ENCODE data around the gene KRT32. TPM values are rescaled to one million over a fixed set of nuclear protein-coding genes. Genes with fewer than 3 reads are reported as not detected.

KRT32 gene
- total RNA-seq, 1 donor from 2014 or later = not detected

GRCh38 chr17:41421116-41421515, 46.1 kb downstream of the KRT32 start:
- Mint-ChIP-seq H3K27me3 (ENCODE audit: insufficient read depth, low read depth) (peaks cover 4% of the 10 kb centered on the region), H3K4me1 (no peaks in the 10 kb centered on the region), H3K27ac (no peak overlapping the region)

GRCh38 chr17:41420134-41420533, 47.1 kb downstream of the KRT32 start:
- no peak overlapping the region for H3K4me3 ChIP-seq

More at GRCh38 chr17:41421116-41421515, 46.1 kb downstream of the KRT32 start:
- Mint-ChIP-seq H3K36me3 (no peaks in the 10 kb centered on the region), H3K4me3 (no peak overlapping the region), H3K9me3 (no peaks in the 10 kb centered on the region)
- no peaks in the 10 kb centered on the region for H3K27me3 ChIP-seq
- no peak overlapping the region for H3K9ac ChIP-seq
- no peak overlapping the region for H3K27ac ChIP-seq
- no peak for DNase-seq (ENCODE audit: low spot score)
- no peaks in the 10 kb centered on the region for H3K4me1 ChIP-seq
- no peaks in the 10 kb centered on the region for H4K20me1 ChIP-seq (ENCODE audit: low read depth)
- H2AFZ ChIP-seq (replicated peaks) = no peak overlapping the region
- H3K4me2 ChIP-seq = no peak overlapping the region
- H3K36me3 ChIP-seq = no peaks in the 10 kb centered on the region
- no peaks in the 10 kb centered on the region for H3F3A ChIP-seq (ENCODE audit: low read depth)
- H3K4me3 ChIP-seq = no peak overlapping the region
- H3K9me3 ChIP-seq (ENCODE audit: low read depth) = no peaks in the 10 kb centered on the region
- TF ChIP-seq CTCF (IDR thresholded peaks at IDR 0.05) = no peak
- no peak for TF ChIP-seq EZH2 (IDR thresholded peaks at IDR 0.05)
- TF ChIP-seq EZH2phosphoT487 (IDR thresholded peaks at IDR 0.05) = no peak
- no peaks in the 10 kb centered on the region for H3K79me2 ChIP-seq (ENCODE audit: low read depth)

GRCh38 chr17:41419716-41420115, 47.5 kb downstream of the KRT32 start:
- TF ChIP-seq EZH2phosphoT487 (IDR thresholded peaks at IDR 0.05) = no peak
- no peak for TF ChIP-seq EZH2 (IDR thresholded peaks at IDR 0.05)
- no peak overlapping the region for H3K27ac ChIP-seq

More at GRCh38 chr17:41420134-41420533, 47.1 kb downstream of the KRT32 start:
- no peaks in the 10 kb centered on the region for H3F3A ChIP-seq (ENCODE audit: low read depth)
- H3K36me3 ChIP-seq = no peaks in the 10 kb centered on the region
- Mint-ChIP-seq H3K9me3 (no peaks in the 10 kb centered on the region), H3K36me3 (no peaks in the 10 kb centered on the region), H3K4me3 (no peak overlapping the region), H3K4me1 (no peaks in the 10 kb centered on the region), H3K27ac (no peak overlapping the region), H3K27me3 (ENCODE audit: insufficient read depth, low read depth) (peaks cover 4% of the 10 kb centered on the region)
- H2AFZ ChIP-seq (replicated peaks) = no peak overlapping the region
- no peak overlapping the region for H3K4me2 ChIP-seq
- H3K27ac ChIP-seq = no peak overlapping the region
- no peak for TF ChIP-seq EZH2phosphoT487 (IDR thresholded peaks at IDR 0.05)
- TF ChIP-seq EZH2 (IDR thresholded peaks at IDR 0.05) = no peak
- TF ChIP-seq CTCF (IDR thresholded peaks at IDR 0.05) = no peak
- no peak for DNase-seq (ENCODE audit: low spot score)
- no peaks in the 10 kb centered on the region for H3K27me3 ChIP-seq
- no peaks in the 10 kb centered on the region for H3K4me1 ChIP-seq
- H4K20me1 ChIP-seq (ENCODE audit: low read depth) = no peaks in the 10 kb centered on the region
- H3K9me3 ChIP-seq (ENCODE audit: low read depth) = no peaks in the 10 kb centered on the region
- no peak overlapping the region for H3K9ac ChIP-seq
- H3K79me2 ChIP-seq (ENCODE audit: low read depth) = no peaks in the 10 kb centered on the region

GRCh38 chr17:41418116-41418860, 48.9 kb downstream of the KRT32 start:
- Mint-ChIP-seq H3K36me3 (no peaks in the 10 kb centered on the region), H3K27me3 (ENCODE audit: insufficient read depth, low read depth) (peaks cover 2% of the 10 kb centered on the region), H3K9me3 (no peaks in the 10 kb centered on the region), H3K4me1 (no peaks in the 10 kb centered on the region), H3K4me3 (no peak overlapping the region), H3K27ac (no peak overlapping the region)
- TF ChIP-seq CTCF (IDR thresholded peaks at IDR 0.05) (no peak), EZH2phosphoT487 (IDR thresholded peaks at IDR 0.05) (no peak), EZH2 (IDR thresholded peaks at IDR 0.05) (no peak)
- H3K9ac ChIP-seq = no peak overlapping the region
- no peak overlapping the region for H2AFZ ChIP-seq (replicated peaks)
- H3K4me1 ChIP-seq = no peaks in the 10 kb centered on the region
- no peaks in the 10 kb centered on the region for H3K79me2 ChIP-seq (ENCODE audit: low read depth)
- H3K9me3 ChIP-seq (ENCODE audit: low read depth) = no peaks in the 10 kb centered on the region
- H3K4me3 ChIP-seq = no peak overlapping the region
- DNase-seq (ENCODE audit: low spot score) = no peak
- no peaks in the 10 kb centered on the region for H3K27me3 ChIP-seq
- no peaks in the 10 kb centered on the region for H3F3A ChIP-seq (ENCODE audit: low read depth)
- no peaks in the 10 kb centered on the region for H3K36me3 ChIP-seq
- no peak overlapping the region for H3K4me2 ChIP-seq
- no peak overlapping the region for H3K27ac ChIP-seq
- H4K20me1 ChIP-seq (ENCODE audit: low read depth) = no peaks in the 10 kb centered on the region

More at GRCh38 chr17:41419716-41420115, 47.5 kb downstream of the KRT32 start:
- Histone ChIP-seq H4K20me1 (ENCODE audit: low read depth) (no peaks in the 10 kb centered on the region), H3F3A (ENCODE audit: low read depth) (no peaks in the 10 kb centered on the region), H3K4me1 (no peaks in the 10 kb centered on the region), H3K27me3 (no peaks in the 10 kb centered on the region), H3K4me2 (no peak overlapping the region), H3K9ac (no peak overlapping the region), H3K9me3 (ENCODE audit: low read depth) (no peaks in the 10 kb centered on the region), H3K79me2 (ENCODE audit: low read depth) (no peaks in the 10 kb centered on the region), H2AFZ (replicated peaks) (no peak overlapping the region), H3K36me3 (no peaks in the 10 kb centered on the region), H3K4me3 (no peak overlapping the region)
- Mint-ChIP-seq H3K4me3 (no peak overlapping the region), H3K36me3 (no peaks in the 10 kb centered on the region), H3K27me3 (ENCODE audit: insufficient read depth, low read depth) (peaks cover 4% of the 10 kb centered on the region), H3K9me3 (no peaks in the 10 kb centered on the region), H3K27ac (no peak overlapping the region), H3K4me1 (no peaks in the 10 kb centered on the region)
- no peak for DNase-seq (ENCODE audit: low spot score)
